Left hindlimb (tissue), 1 donor: ENCODE measurements around the gene SPAST.
"Not testable (repeated sequence)": the region's sequence is repeated elsewhere in the genome, so short reads cannot be mapped to it uniquely, and the experiment has no call there.

Source experiments
- DNase-seq: peaks from one replicate; pipeline ENCODE4 v3.0.0-alpha.2; 2018

SPAST gene

GRCh38 chr2:32128636-32129035, 65.3 kb downstream of the SPAST start:
- no peak for DNase-seq

- DNase-seq: no peak
Observed at GRCh38 chr2:32129086-32129485, 65.7 kb downstream of the SPAST start.

DNA sequence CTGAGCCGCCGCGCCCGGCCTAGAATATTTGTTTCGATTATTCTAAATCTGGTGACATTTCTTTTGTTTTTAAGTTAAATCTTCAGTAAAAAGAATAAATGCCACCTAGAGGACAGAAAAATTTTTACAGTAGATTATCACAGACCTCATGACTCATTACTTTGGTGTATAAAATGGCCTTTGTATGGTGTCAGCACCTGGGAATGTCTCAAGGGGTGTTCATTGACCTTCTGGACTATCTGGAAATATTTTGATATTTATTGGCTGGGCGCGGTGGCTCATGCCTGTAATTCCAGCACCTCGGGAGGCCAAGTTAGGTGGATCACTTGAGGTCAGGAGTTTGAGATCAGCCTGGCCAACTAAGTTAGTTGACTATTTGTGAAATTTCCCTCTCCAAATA, 72.1 kb downstream of the SPAST start:
- no peak for DNase-seq

DNA sequence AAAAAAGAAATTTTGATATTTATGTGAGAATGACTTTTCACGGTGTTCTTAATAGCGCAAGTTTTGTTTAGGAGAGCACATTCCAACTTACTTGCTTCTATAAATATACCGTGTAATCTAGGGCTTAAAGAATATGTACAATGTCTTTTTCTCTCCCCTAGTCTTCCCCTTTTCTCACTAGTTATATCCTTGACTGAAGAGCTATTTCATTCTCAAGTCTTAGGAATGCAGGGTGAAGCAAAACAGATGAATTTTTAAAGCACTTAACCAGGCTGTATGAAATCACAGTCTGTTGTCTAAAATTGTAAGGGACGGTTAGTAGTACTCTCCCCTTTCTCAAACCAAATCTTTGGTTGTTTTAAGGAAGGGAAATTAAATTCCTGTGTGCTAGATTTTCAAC, 72.7 kb downstream of the SPAST start:
- DNase-seq: no peak

- not testable (repeated sequence) for DNase-seq
Observed at GRCh38 chr2:32151544-32151943, 88.2 kb downstream of the SPAST start.

DNA sequence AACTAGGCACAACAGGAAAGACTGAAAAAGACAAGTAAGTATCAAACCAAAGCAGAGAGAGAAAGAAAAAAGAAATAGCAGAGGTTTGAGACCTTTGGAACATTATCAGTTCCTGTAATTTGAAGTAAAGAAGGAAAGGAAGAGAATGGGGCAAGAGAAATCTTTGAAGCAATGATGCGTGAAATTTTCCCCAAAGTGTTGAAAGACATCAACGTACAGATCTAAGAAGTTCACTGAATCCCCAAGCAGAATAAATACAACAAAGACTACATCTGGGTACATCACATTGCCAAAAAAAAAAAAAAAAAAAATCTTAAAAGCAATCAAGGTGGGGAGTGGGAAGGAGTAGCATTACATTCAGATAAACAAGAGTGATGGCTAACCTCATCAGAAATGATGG, 96.3 kb downstream of the SPAST start:
- DNase-seq: no peak

DNA sequence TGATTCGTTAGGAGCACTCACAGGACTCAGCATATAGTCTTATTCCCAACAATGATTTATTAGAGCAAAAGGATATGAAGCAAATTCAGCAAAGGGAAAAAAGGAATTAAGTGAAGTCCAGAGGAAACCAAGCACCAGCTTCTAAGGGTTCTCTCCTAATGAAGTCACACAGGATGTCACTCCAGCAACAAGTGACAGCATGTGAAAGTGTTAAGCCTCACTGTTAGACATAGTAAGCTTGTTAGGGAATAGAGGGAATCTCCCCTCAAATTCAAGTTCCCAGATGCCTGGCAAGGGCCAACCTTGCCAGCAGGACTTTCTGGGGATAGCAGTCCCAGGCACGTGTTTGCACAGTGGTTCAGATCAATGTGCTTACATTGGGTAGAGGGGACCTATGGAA, 97.9 kb downstream of the SPAST start:
- no peak for DNase-seq

- not testable (repeated sequence) for DNase-seq
Observed at GRCh38 chr2:32164254-32164653, 100.9 kb downstream of the SPAST start.

GRCh38 chr2:32165027-32165347, 101.6 kb downstream of the SPAST start:
- not testable (repeated sequence) for DNase-seq

- DNase-seq: no peak
Observed at GRCh38 chr2:32166115-32166574, 102.8 kb downstream of the SPAST start.

DNA sequence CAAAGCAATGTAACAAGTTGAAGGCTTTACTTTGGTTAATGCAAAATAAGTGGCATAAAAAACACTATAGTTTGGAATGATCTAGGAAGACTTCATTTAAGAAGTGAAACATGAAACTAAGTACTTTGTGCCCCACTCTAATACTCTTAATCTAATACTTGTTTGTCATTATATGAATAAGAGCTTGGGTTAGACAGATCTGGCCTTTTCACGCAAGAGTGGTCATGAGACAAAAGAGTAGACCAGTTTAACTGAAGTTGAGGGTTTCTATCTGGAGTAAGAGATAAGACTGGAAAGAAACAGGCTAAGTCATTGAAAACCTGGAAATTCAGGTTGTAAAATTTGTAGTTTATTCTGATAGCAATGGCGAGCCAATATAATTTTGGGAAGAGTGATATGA, 105.2 kb downstream of the SPAST start:
- no peak for DNase-seq

GRCh38 chr2:32172870-32173269, 109.5 kb downstream of the SPAST start:
- no peak for DNase-seq

GRCh38 chr2:32182667-32183066, 119.3 kb downstream of the SPAST start:
- no peak for DNase-seq

- no peak for DNase-seq
Observed at GRCh38 chr2:32189011-32189410, 125.7 kb downstream of the SPAST start.

GRCh38 chr2:32192418-32192817, 129.1 kb downstream of the SPAST start:
- no peak for DNase-seq

- no peak for DNase-seq
Observed at GRCh38 chr2:32200814-32201213, 137.5 kb downstream of the SPAST start.

GRCh38 chr2:32203428-32203827, 140.1 kb downstream of the SPAST start:
- not testable (repeated sequence) for DNase-seq
